SK-N-MC (cell line): ENCODE results near the gene ZNF524.

Experiments used
- EZH2 ChIP-seq: fragments of 200-600 bp; sonication (generic); IDR thresholded peaks from one replicate; pipeline ENCODE4 v1.6.1; 2017; ENCODE audit warnings: antibody characterized with exemption
- FOXP2 ChIP-seq: optimal IDR thresholded peaks from 2 replicates; pipeline ENCODE3; 2011; ENCODE audit warnings: mild to moderate bottlenecking, moderate library complexity; ENCODE audit not compliant: insufficient read depth; ENCODE audit errors: extremely low read length, control extremely low read depth
- POLR2AphosphoS5 ChIP-seq: IDR thresholded peaks from 2 replicates; pipeline ENCODE4 v1.6.1; 2012; ENCODE audit warnings: mild to moderate bottlenecking, low read depth, low read length, borderline replicate concordance

- TF ChIP-seq EZH2 (no peak), POLR2AphosphoS5 (no peak), FOXP2 (no peak)
Observed at GRCh38 chr19:55594996-55595545, 5.0 kb upstream of the ZNF524 start.
